Activated CD8-positive, alpha-beta memory T cell treated with anti-CD3 and anti-CD28 coated beads, Interleukin-2, amount 50 U/mL, for 1 hour (primary cell): ENCODE data around the gene DUSP22.

ENCODE experiments used
- DNase-seq: peaks from one replicate; pipeline ENCODE4 v3.0.0-alpha.2; 2020; ENCODE audit errors: extremely low read depth

The DUSP22 gene

GRCh38 chr6:311679-312220, 19.5 kb downstream of the DUSP22 start:
- no peak for DNase-seq

- DNase-seq, result no peak
Observed at GRCh38 chr6:313087-313486, 20.8 kb downstream of the DUSP22 start.

- no peak for DNase-seq
Observed at GRCh38 chr6:313917-314316, 21.6 kb downstream of the DUSP22 start.

- DNase-seq, result no peak
Observed at GRCh38 chr6:314377-314776, 22.1 kb downstream of the DUSP22 start.

GRCh38 chr6:315226-315625, 22.9 kb downstream of the DUSP22 start:
- no peak for DNase-seq

- DNase-seq, result no peak
Observed at GRCh38 chr6:315921-316752, 23.9 kb downstream of the DUSP22 start.

- DNase-seq, result no peak
Observed at GRCh38 chr6:316753-317038, 24.4 kb downstream of the DUSP22 start.

GRCh38 chr6:317060-317447, 24.8 kb downstream of the DUSP22 start:
- no peak for DNase-seq

GRCh38 chr6:317448-318144, 25.3 kb downstream of the DUSP22 start:
- no peak for DNase-seq

GRCh38 chr6:318243-318890, 26.1 kb downstream of the DUSP22 start:
- DNase-seq, result no peak

GRCh38 chr6:319177-320131, 27.2 kb downstream of the DUSP22 start:
- DNase-seq, result no peak

GRCh38 chr6:320351-321157, 28.3 kb downstream of the DUSP22 start:
- no peak for DNase-seq

GRCh38 chr6:321158-321438, 28.8 kb downstream of the DUSP22 start:
- no peak for DNase-seq

GRCh38 chr6:321536-322258, 29.4 kb downstream of the DUSP22 start:
- no peak for DNase-seq

- DNase-seq, result no peak
Observed at GRCh38 chr6:322259-322930, 30.1 kb downstream of the DUSP22 start.

GRCh38 chr6:322940-323729, 30.8 kb downstream of the DUSP22 start:
- no peak for DNase-seq

- no peak for DNase-seq
Observed at GRCh38 chr6:323730-324088, 31.4 kb downstream of the DUSP22 start.

- DNase-seq, result no peak
Observed at GRCh38 chr6:324116-324728, 31.9 kb downstream of the DUSP22 start.

- DNase-seq, result no peak
Observed at GRCh38 chr6:324729-325125, 32.4 kb downstream of the DUSP22 start.
